Gastrocnemius medialis (tissue), 4 donors: ENCODE results near the gene KPNB1.

Source experiments
- POLR2A ChIP-seq, 2 donors: fragments of 450-650 bp; IDR thresholded peaks; one replicate each; pipeline ENCODE4 v1.6.1; 2017; ENCODE audit warnings: antibody characterized with exemption in 2 of 2, mild to moderate bottlenecking in 2 of 2, moderate library complexity in 2 of 2
- TF ChIP-seq, protein P1 (sequence below), 5 experiments: fragments of 450-650 bp in 3 of 5; fragments of 200-600 bp in 2 of 5; sonication (generic) in 2 of 5; IDR thresholded peaks in 4 of 5; conservative IDR thresholded peaks in 1 of 5; 1 replicate in 4 of 5; 2 replicates in 1 of 5; pipeline ENCODE4 v1.5.1; 2016 to 2019; ENCODE audit warnings: antibody characterized with exemption in 5 of 5, mild to moderate bottlenecking in 3 of 5, moderate library complexity in 3 of 5

DNA sequence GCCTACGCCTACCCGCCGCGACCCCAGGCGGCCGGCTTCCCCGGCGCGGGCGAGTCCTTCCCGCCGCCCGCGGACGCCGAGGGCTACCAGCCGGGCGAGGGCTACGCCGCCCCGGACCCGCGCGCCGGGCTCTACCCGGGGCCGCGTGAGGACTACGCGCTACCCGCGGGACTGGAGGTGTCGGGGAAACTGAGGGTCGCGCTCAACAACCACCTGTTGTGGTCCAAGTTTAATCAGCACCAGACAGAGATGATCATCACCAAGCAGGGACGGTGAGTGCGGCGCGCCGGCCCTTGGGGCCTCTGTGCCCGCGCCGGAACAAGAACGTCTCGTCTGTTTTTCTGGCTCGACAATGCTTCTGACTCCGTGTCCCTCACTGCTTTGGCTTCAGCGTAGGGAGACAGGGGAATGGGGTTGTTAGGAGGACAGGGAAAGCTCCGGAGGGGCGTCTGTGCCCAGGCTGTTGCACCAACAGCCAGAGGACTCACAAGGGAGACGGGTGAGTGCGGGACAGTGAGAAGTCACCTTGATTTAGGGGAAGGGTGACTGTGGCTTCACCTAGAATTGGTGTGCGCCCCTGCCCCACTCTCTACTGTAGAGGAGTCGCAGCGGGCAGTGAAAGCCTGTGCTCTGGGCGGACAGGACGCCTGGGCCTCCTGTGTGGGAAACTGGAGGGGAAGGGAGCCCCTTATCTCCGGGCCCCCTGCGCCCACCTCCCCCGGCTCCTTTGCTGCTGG lies 84.1 kb downstream of the KPNB1 start:
- TF ChIP-seq POLR2A (IDR thresholded peaks at IDR 0.05) = no peak
- TF ChIP-seq, protein P1, sequence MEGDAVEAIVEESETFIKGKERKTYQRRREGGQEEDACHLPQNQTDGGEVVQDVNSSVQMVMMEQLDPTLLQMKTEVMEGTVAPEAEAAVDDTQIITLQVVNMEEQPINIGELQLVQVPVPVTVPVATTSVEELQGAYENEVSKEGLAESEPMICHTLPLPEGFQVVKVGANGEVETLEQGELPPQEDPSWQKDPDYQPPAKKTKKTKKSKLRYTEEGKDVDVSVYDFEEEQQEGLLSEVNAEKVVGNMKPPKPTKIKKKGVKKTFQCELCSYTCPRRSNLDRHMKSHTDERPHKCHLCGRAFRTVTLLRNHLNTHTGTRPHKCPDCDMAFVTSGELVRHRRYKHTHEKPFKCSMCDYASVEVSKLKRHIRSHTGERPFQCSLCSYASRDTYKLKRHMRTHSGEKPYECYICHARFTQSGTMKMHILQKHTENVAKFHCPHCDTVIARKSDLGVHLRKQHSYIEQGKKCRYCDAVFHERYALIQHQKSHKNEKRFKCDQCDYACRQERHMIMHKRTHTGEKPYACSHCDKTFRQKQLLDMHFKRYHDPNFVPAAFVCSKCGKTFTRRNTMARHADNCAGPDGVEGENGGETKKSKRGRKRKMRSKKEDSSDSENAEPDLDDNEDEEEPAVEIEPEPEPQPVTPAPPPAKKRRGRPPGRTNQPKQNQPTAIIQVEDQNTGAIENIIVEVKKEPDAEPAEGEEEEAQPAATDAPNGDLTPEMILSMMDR (IDR thresholded peaks at IDR 0.05 in 4 of 5, conservative IDR thresholded peaks at IDR 0.05 in 1 of 5) = no peak
